SH-SY5Y (cell line): ENCODE results near the gene PFDN4.

Experiments used
- GATA2 ChIP-seq: IDR thresholded peaks from 2 replicates; pipeline ENCODE4 v1.6.1; 2011; ENCODE audit warnings: mild to moderate bottlenecking, low read depth, low read length
- GATA3 ChIP-seq: IDR thresholded peaks from 2 replicates; pipeline ENCODE4 v1.6.1; 2011; ENCODE audit warnings: low read depth, mild to moderate bottlenecking, low read length, moderate library complexity

DNA sequence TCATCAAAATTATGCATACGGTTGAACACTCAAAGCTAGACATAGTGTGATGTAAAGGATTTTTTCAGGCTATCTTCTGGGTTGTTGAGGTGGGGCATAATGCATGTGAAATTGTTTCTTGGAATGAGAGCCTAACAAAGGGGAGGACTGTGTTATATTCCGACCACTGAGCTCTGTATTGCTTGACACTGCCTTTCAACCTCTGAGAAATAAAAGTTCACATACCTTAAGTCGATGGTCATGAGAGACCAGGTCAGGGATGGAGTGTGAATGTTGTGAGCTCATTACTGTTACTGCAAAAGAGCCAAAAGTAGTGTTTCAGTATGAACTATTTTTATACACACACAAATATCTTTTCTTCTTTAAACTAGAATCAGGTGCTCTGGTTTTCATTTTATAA lies 5.0 kb downstream of the PFDN4 start:
- TF ChIP-seq GATA2 (no peak), GATA3 (no peak)
